HG02678 (cell line): Measurements from ENCODE around the gene STOX2.

ENCODE experiments used
- ATAC-seq: cut with Tn5 transposase; IDR thresholded peaks from one replicate; pipeline ENCODE4 v1.9.1; 2021; ENCODE audit warnings: mild to moderate bottlenecking, moderate library complexity; ENCODE audit not compliant: unreplicated experiment

STOX2 gene

GRCh38 chr4:183905081-183905592 is at the start of gene STOX2:
Gene STOX2, plus strand, starts transcription at chr4:183905307. Its CDS starts 1,484 bp downstream, at chr4:183906791.
- ATAC-seq: no peak

GRCh38 chr4:183855323-183856190 is 49.5 kb upstream of the STOX2 start:
- no peak for ATAC-seq

- no peak for ATAC-seq
Observed at GRCh38 chr4:183857040-183857439, 48.1 kb upstream of the STOX2 start.

GRCh38 chr4:183858011-183858615 is 47.0 kb upstream of the STOX2 start:
- ATAC-seq: no peak

GRCh38 chr4:183860119-183860518 is 45.0 kb upstream of the STOX2 start:
- ATAC-seq: no peak

- no peak for ATAC-seq
Observed at GRCh38 chr4:183860731-183861130, 44.4 kb upstream of the STOX2 start.

- ATAC-seq: no peak
Observed at GRCh38 chr4:183861426-183861825, 43.7 kb upstream of the STOX2 start.

- no peak for ATAC-seq
Observed at GRCh38 chr4:183863155-183863825, 41.8 kb upstream of the STOX2 start.

GRCh38 chr4:183867247-183867646 is 37.9 kb upstream of the STOX2 start:
- ATAC-seq: no peak

GRCh38 chr4:183870997-183871396 is 34.1 kb upstream of the STOX2 start:
- ATAC-seq: no peak

- no peak for ATAC-seq
Observed at GRCh38 chr4:183871581-183871980, 33.5 kb upstream of the STOX2 start.

GRCh38 chr4:183872531-183872930 is 32.6 kb upstream of the STOX2 start:
- no peak for ATAC-seq

- no peak for ATAC-seq
Observed at GRCh38 chr4:183873409-183874185, 31.5 kb upstream of the STOX2 start.

GRCh38 chr4:183875251-183875825 is 29.8 kb upstream of the STOX2 start:
- ATAC-seq: no peak

GRCh38 chr4:183876268-183876934 is 28.7 kb upstream of the STOX2 start:
- ATAC-seq: no peak

- ATAC-seq: no peak
Observed at GRCh38 chr4:183878251-183878970, 26.7 kb upstream of the STOX2 start.

- ATAC-seq: no peak
Observed at GRCh38 chr4:183885205-183885720, 19.8 kb upstream of the STOX2 start.

- ATAC-seq: no peak
Observed at GRCh38 chr4:183887351-183887750, 17.8 kb upstream of the STOX2 start.

- no peak for ATAC-seq
Observed at GRCh38 chr4:183888564-183888963, 16.5 kb upstream of the STOX2 start.
